Fibroblast of skin of left biceps (primary cell): ENCODE data around the gene FAAP24.
"Not testable (repeated sequence)": the region's sequence is repeated elsewhere in the genome, so short reads cannot be mapped to it uniquely, and the experiment has no call there.

Experiments
- DNase-seq, 2 experiments: peaks; one replicate each; pipeline ENCODE4 v3.0.0-alpha.2; 2013; ENCODE audit warnings: low read depth in 2 of 2

The FAAP24 gene, protein sequence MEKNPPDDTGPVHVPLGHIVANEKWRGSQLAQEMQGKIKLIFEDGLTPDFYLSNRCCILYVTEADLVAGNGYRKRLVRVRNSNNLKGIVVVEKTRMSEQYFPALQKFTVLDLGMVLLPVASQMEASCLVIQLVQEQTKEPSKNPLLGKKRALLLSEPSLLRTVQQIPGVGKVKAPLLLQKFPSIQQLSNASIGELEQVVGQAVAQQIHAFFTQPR

GRCh38 chr19:32971715-32972540 is at the start of gene FAAP24, which contains the start of gene CEP89:
Gene FAAP24, plus strand, starts transcription at chr19:32972242. Its CDS starts 955 bp downstream, at chr19:32973197.
Gene CEP89, minus strand, starts transcription at chr19:32971958. Its CDS starts 84 bp downstream, at chr19:32971874.
- DNase-seq, result peak; percentile 98

- no peak for DNase-seq
Measured at GRCh38 chr19:32924200-32924599, 47.8 kb upstream of the FAAP24 start.

- DNase-seq, result no peak
Measured at GRCh38 chr19:32928806-32929205, 43.2 kb upstream of the FAAP24 start.

GRCh38 chr19:32930567-32930966 is 41.5 kb upstream of the FAAP24 start:
- no peak for DNase-seq

DNA sequence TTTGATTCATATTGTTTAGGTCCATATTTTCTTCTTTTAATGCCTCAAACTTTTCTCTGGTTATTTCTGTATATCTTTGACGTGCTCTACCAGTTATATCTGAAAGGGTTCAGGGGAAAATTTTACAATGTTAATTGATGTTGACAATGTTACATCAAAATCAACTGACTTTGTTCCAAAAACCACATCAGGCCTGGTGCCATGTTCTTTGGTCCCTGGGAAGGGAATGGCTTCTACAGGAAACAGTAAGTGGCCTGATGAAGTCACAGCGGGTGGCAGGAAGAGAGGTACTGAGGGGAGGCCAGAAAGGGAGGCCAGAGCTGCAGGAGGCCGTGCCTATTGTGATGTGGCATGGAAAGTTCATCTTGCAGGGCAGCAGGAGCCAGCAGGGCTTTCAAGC is 38.5 kb upstream of the FAAP24 start:
- no peak for DNase-seq

DNA sequence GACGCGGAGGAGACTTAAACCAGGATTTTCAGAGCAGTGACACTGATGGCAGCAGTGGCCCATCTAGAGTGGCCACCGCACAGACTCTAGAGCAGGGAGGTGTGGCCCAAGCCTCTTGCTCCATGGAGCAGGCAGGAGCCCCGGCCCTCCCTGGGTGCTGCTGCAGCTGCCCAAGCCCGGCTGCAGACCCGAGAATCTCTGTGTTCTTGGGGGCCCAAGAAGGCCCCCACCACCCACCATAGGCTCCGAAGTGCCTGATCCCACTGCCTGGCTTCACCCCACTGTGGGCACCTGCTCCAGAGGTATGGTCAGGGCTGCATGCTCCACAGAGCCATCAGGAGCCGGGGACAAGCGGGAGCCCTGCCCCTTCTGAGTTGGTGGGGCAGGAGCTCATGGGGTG is 36.4 kb upstream of the FAAP24 start:
- DNase-seq, result no peak

DNA sequence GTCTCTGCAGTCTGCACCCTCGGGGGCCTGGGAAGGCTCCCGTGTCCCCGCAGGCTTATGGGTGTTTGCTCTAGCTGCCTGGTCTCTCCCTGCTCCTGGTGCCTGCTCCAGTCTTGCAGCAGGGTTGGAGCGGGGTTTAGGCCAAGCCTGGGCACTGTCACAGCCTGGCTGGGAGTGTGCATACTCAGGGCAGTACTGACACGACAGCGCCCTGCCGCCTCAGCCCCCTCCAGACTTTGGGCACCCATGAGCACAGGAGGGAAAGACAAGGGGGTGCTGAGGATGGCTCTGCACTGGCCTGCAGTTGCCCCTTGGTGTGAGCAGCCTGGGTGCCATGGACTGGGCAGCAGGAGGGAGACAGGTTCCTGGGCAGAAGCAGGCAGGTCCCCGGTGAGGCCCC is 36.0 kb upstream of the FAAP24 start:
- no peak for DNase-seq

GRCh38 chr19:32941273-32941672 is 30.8 kb upstream of the FAAP24 start:
- DNase-seq, result not testable (repeated sequence)

DNA sequence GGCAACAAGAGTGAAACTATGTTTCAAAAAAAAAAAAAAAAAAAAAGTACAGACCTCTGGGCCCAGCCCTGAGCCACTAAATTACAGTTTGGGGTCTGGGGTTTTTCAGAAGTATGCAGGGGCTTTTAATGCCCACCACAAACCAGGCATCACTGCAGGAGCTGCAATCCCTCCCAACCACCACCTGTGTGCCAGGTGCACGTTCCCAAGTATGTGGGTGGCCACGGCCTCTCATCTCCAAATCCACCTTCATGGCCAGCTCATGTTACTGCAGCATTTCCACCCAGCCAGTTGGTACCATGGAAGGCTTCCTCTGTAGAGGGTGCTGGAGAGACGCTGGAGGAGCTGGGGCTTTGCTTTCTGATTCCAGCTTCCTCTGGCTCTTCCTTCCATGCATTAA is 26.8 kb upstream of the FAAP24 start:
- DNase-seq, result no peak

DNA sequence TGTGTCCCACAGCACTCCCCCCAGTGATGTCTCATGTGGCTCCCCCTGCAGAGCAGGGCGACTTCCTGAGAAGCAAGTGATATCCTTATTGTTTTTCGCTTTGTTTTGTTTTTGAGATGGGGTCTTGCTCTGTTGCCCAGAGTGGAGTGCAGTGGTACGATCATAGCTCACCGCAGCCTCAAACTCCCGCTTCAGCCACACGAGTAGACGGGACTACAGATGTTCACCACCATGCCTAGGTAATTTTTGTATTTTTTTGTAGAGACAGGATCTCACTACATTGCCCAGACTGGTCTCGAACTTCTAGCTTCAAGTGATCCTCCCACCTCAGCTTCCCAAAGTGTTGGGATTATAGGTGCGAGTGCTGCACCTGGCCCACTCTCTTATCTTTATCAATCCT is 5.3 kb upstream of the FAAP24 start:
- DNase-seq, result no peak

DNA sequence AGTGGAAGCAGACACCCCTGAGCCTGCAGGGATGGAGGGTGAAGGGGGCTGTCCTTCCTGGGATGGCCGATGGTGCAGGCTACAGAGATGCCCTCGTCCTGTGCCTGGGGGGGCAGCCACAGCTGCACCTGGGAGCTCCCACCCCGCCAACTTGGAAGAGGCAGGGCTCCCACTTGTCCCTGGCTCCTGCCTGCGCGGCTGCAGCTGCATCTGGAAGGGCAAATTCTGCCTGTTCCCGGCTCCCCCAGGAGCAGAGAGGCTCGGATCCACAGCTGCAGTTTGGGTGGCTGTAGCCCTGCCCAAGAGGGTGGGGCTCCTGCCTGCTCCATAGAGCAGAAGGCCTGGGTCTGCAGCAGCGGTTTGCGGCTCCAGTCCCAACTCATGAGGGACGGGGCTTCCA is 2.5 kb upstream of the FAAP24 start:
- DNase-seq, result no peak

- no peak for DNase-seq
Measured at GRCh38 chr19:32971012-32971595, 938 bp upstream of the FAAP24 start.

- DNase-seq, result peak in 1 of 2 experiments; percentile 8
Measured at GRCh38 chr19:32976223-32976805, 4.3 kb downstream of the FAAP24 start.

DNA sequence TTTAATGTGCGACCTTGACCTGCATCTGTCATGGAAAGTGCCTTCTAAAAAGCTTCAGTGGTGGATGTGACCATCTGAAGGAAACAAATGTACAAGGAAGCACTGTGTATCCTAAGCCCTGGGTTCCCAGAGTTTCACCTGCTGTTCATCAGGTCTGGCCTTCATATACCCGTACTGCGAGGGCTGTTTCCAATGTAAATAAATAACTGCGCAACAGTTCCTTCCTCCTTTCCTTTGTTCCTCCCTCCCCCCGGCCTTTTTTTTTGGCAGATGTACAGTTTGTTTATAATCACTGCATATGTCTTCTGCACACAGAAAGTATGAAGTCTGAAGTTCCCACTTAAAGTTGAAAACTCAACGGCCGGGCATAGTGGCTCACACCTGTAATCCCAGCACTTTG is 5.2 kb downstream of the FAAP24 start:
- DNase-seq, result no peak

DNA sequence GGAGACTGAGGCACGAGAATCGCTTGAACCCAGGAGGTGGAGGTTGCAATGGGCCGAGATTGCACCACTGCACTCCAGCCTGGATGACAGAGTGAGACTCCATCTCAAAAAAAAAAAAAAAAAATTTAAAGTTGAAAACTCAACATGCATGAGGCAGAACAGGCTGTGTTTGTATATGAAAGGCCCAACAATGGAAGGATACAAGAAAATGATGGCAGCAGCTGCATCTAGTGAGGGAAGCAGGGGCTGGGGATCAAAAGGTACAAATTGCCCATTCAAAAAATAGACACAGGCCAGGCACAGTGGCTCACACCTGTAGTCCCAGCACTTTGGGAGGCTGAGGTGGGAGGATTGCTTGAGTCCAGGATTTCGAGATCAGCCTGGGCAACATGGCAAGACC is 5.8 kb downstream of the FAAP24 start:
- DNase-seq, result not testable (repeated sequence)

DNA sequence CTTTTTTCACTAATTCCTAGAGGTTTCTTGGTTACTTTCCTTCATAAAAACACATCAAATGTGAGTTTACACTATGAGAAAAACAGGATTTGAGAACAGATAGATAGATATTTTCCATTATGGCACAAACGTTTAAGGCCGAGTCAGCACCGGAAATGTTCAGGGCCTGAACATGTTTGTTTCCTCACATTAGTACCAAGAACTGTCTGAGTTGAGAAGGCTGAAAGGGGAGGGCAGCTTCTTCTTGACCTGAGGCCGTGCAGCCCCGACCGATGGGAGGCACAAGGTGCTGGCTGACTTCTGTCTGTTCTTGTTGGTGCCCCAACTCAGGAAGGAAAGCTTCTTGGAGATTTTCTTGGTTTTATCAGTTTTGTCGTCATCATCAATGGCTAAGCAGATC is 7.8 kb downstream of the FAAP24 start:
- not testable (repeated sequence) for DNase-seq

DNA sequence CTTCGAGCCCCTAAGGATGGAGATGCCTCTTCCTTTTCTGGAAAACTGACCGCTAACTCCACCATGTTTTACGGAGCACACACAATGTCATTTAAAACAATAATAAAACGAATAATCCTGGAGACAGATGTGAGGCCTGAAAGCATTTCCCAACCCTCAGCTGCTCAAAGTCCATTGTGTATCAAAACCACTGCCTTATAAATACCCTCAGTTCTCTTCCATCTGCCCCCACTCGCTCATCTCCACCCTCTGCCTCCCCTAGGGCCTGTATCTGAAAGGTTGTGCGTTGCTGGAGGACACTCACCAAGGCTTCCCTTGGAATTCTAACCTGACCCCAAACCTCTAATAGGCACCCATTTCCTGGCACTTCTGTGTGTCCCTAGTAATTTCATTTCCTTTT is 10.4 kb downstream of the FAAP24 start:
- DNase-seq, result not testable (repeated sequence)

DNA sequence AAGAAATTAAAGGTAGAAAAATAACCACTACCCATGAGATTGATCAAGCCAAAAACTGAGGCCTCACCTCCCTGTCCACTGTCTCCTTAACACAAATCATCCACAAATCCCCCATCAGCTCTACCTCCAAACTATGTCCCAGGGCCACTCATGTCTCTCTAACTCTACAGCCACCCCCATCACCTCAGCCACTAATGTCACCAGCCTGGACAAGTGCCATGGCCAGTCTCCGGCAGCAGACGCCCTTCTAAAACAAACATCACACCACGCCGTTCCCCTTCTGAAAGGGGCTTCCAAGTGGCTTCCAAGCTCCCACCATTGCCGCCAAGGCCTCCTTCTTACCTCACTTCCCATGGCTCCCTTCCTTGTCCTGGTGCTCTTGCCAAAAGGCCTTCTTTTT is 16.2 kb downstream of the FAAP24 start:
- DNase-seq, result not testable (repeated sequence)

GRCh38 chr19:32988724-32989123 is 16.7 kb downstream of the FAAP24 start:
- DNase-seq, result no peak

- not testable (repeated sequence) for DNase-seq
Measured at GRCh38 chr19:32995966-32996365, 23.9 kb downstream of the FAAP24 start.

GRCh38 chr19:32997061-32997464 is 25.0 kb downstream of the FAAP24 start:
- DNase-seq, result not testable (repeated sequence)

DNA sequence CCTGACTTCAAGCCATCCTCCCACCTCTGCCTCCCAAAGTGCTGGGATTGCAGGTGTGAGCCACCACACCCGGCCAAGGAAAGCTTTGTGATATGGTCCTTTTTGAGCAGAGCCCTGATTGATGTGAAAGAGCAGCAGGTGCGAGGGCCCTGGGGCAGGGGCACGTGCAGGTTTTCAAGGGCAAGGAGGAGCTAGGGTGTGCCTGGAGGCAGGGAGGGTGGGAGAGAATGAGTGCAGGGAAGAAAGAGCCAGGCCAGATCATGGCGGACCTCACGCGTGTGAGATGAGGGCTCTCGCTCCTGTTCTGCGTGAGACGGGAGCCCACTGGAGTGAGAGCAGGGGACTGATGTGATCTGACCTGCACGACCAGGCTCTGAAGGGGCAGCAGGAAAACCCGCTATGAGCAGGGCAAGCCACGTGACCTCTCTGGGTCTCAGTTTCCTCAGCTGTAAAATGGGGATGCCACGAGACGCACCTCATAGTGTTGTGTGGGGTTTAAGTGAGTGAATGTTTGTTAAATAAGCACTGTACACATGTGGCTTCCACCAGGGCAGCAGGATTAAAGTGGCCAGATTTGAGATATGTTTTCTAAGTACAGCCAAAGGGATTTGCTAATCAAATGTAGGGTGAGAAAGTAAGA is 25.8 kb downstream of the FAAP24 start:
- DNase-seq, result no peak
